A549 (cell line): ENCODE results near the gene SBK2. TPM values are rescaled to one million over a fixed set of nuclear protein-coding genes. Genes with fewer than 3 reads are reported as not detected.

ENCODE experiments used
- ATAC-seq, 2 experiments: fragments of 200-7000 bp in 1 of 2; fragments of >200 bp in 1 of 2; cut with Nextera tagmentation in 1 of 2; cut with Tn5 transposase in 1 of 2; 3 replicates each; pipeline versions ENCODE4 v1.8.0 to v1.9.1; 2018 to 2020; ENCODE audit warnings: mild to moderate bottlenecking in 1 of 2, moderate library complexity in 1 of 2
- CTCF ChIA-PET: fragments of 300-600 bp; sonication (Branson Sonifier 250); formaldehyde crosslinking; extraction: SDS; loops from one replicate; lab custom pipeline; 2021; ENCODE audit warnings: antibody characterized with exemption, inconsistent platforms; lab: Yijun Ruan, JAX
- POLR2A ChIA-PET: fragments of 350-600 bp; formaldehyde crosslinking; extraction: SDS; loops from one replicate; lab custom pipeline; 2021; ENCODE audit warnings: antibody characterized with exemption, inconsistent platforms; lab: Yijun Ruan, JAX
- DNase-seq, 2 experiments: peaks; one replicate each; pipeline versions ENCODE4 v3.0.0 to v3.0.0-alpha.2; 2011 to 2016; ENCODE audit warnings: low read depth in 1 of 2, low spot score in 1 of 2
- FAIRE-seq: peaks from 2 replicates; lab custom pipeline; 2011; peaks lifted over from hg19 to GRCh38; lab: Jason Lieb, UNC
- H3K27ac ChIP-seq, 2 experiments: fragments of >200 bp; sonication (Bioruptor Twin); formaldehyde crosslinking; 3 replicates each; pipeline ENCODE4 v1.5.1; 2016 to 2017
- H3K4me1 ChIP-seq: fragments of >200 bp; sonication (Bioruptor Twin); formaldehyde crosslinking; 3 replicates; pipeline ENCODE4 v1.6.1; 2016
- H3K4me2 ChIP-seq: fragments of >200 bp; sonication (Bioruptor Twin); formaldehyde crosslinking; 3 replicates; pipeline ENCODE4 v1.6.1; 2016
- H3K4me3 ChIP-seq: fragments of >200 bp; sonication (Bioruptor Twin); formaldehyde crosslinking; 3 replicates; pipeline ENCODE4 v1.5.1; 2016
- H3K9me3 ChIP-seq: fragments of >200 bp; sonication (Bioruptor Twin); formaldehyde crosslinking; 3 replicates; pipeline ENCODE4 v1.6.1; 2016
- ATOH8 ChIP-seq: fragments of 250-450 bp; sonication (Bioruptor Pico); IDR thresholded peaks from 2 replicates; pipeline ENCODE4 v1.5.0; 2020; ENCODE audit warnings: low read depth, mild to moderate bottlenecking, moderate library complexity
- BHLHE40 ChIP-seq: IDR thresholded peaks from 2 replicates; pipeline ENCODE4 v1.6.1; 2012; ENCODE audit warnings: low read depth, low read length, inconsistent platforms
- CBX8 ChIP-seq: fragments of 200-600 bp; sonication (generic); IDR thresholded peaks from 2 replicates; pipeline ENCODE4 v1.6.1; 2016
- EHF ChIP-seq: fragments of 250-450 bp; sonication (Bioruptor Pico); IDR thresholded peaks from 2 replicates; pipeline ENCODE4 v1.5.0; 2020; ENCODE audit warnings: mild to moderate bottlenecking
- ELK1 ChIP-seq: fragments of 150-350 bp; IDR thresholded peaks from 2 replicates; pipeline ENCODE4 v1.6.1; 2014; ENCODE audit warnings: low read depth, mild to moderate bottlenecking, low read length
- EP300 ChIP-seq, 2 experiments: fragments of >200 bp; sonication (Bioruptor Twin); formaldehyde crosslinking; IDR thresholded peaks; 2 replicates in 1 of 2; 3 replicates in 1 of 2; pipeline ENCODE4 v1.6.1; 2016 to 2017
- FOSL2 ChIP-seq, 2 experiments: fragments of 450-650 bp in 1 of 2; fragments of >200 bp in 1 of 2; sonication (Bioruptor Twin) in 1 of 2; formaldehyde crosslinking; IDR thresholded peaks; 2 replicates each; pipeline versions ENCODE4 v1.5.0 to v1.6.1; 2016 to 2020; ENCODE audit warnings: mild to moderate bottlenecking in 1 of 2, moderate library complexity in 1 of 2
- FOXS1 ChIP-seq: fragments of 250-450 bp; sonication (Bioruptor Pico); IDR thresholded peaks from 2 replicates; pipeline ENCODE4 v1.5.0; 2020; ENCODE audit warnings: mild to moderate bottlenecking, moderate library complexity
- GATA3 ChIP-seq: IDR thresholded peaks from 2 replicates; pipeline ENCODE4 v1.6.1; 2012; ENCODE audit warnings: borderline replicate concordance
- HES2 ChIP-seq: fragments of >200 bp; sonication (Bioruptor Twin); formaldehyde crosslinking; IDR thresholded peaks from 2 replicates; pipeline ENCODE4 v1.6.1; 2016
- HOXA7 ChIP-seq: fragments of 250-450 bp; sonication (Bioruptor Pico); IDR thresholded peaks from 2 replicates; pipeline ENCODE4 v1.5.0; 2020; ENCODE audit warnings: mild to moderate bottlenecking, moderate library complexity
- HOXB13 ChIP-seq: fragments of 250-450 bp; sonication (Bioruptor Pico); IDR thresholded peaks from 2 replicates; pipeline ENCODE4 v1.5.0; 2020; ENCODE audit warnings: low read depth, mild to moderate bottlenecking, moderate library complexity
- JUN ChIP-seq, 2 experiments: fragments of >200 bp; sonication (Bioruptor Twin); formaldehyde crosslinking; IDR thresholded peaks; 2 replicates in 1 of 2; 3 replicates in 1 of 2; pipeline ENCODE4 v1.6.1; 2016 to 2017
- JUNB ChIP-seq: fragments of >200 bp; sonication (Bioruptor Twin); formaldehyde crosslinking; IDR thresholded peaks from 2 replicates; pipeline ENCODE4 v1.6.1; 2016
- KDM1A ChIP-seq: fragments of 200-600 bp; sonication (generic); IDR thresholded peaks from 2 replicates; pipeline ENCODE4 v1.6.1; 2016; ENCODE audit warnings: low read depth, mild to moderate bottlenecking
- KDM5A ChIP-seq: fragments of 200-600 bp; sonication (generic); IDR thresholded peaks from 2 replicates; pipeline ENCODE4 v1.6.1; 2016; ENCODE audit warnings: antibody characterized with exemption, mild to moderate bottlenecking
- MAFK ChIP-seq: fragments of 450-650 bp; IDR thresholded peaks from 2 replicates; pipeline ENCODE4 v1.6.1; 2014; ENCODE audit not compliant: partially characterized antibody
- MAX ChIP-seq: IDR thresholded peaks from 2 replicates; pipeline ENCODE4 v1.6.1; 2012
- NR3C1 ChIP-seq: fragments of >200 bp; sonication (Bioruptor Twin); formaldehyde crosslinking; IDR thresholded peaks from 3 replicates; pipeline ENCODE4 v1.6.1; 2017
- PHF8 ChIP-seq: fragments of 200-600 bp; sonication (generic); IDR thresholded peaks from 2 replicates; pipeline ENCODE4 v1.6.1; 2016; ENCODE audit warnings: low read depth, mild to moderate bottlenecking, antibody characterized with exemption, moderate library complexity, borderline replicate concordance
- POLR2AphosphoS2 ChIP-seq: conservative IDR thresholded peaks from 2 replicates; pipeline ENCODE4 v1.6.1; 2012; ENCODE audit warnings: low read length, improper control_type of control experiment, inconsistent platforms
- SREBF2 ChIP-seq: fragments of 450-650 bp; IDR thresholded peaks from 2 replicates; pipeline ENCODE4 v1.6.1; 2014; ENCODE audit warnings: mild to moderate bottlenecking, moderate library complexity
- TFCP2L1 ChIP-seq: fragments of 250-450 bp; sonication (Bioruptor Pico); IDR thresholded peaks from 2 replicates; pipeline ENCODE4 v1.5.0; 2021; ENCODE audit warnings: mild to moderate bottlenecking
- ZFP36 ChIP-seq: fragments of 450-650 bp; IDR thresholded peaks from 2 replicates; pipeline ENCODE4 v1.6.1; 2014; ENCODE audit warnings: borderline replicate concordance; ENCODE audit not compliant: partially characterized antibody
- WGBS: methylation state at CpG from one replicate; pipeline ENCODE4 v1.1.6; 2017; ENCODE audit errors: missing lambda C conversion rate; 5-methylcytosine and 5-hydroxymethylcytosine counted together
- polyA plus RNA-seq, 4 experiments: library from polyadenylated mRNA; depleted of rRNA in 3 of 4; stranded (reverse); fragments of >200 nt; fragmentation: RNase III in 1 of 4; extraction: RNeasy Plus Mini Kit Qiagen cat#74134 plus additional on column Dnase treatment in 1 of 4; gene quantifications; 2 replicates in 3 of 4; 3 replicates in 1 of 4; pipeline ENCODE4 v1.2.3, GENCODE V29; 2011 to 2017

The SBK2 gene
- polyA plus RNA-seq, 2 of the 4 experiments (the other 2 are of a cell fraction): 0.89 to 1.1 TPM

GRCh38 chr19:55537741-55538111 is 793 bp upstream of the SBK2 start:
- peak overlapping the region; percentile 35 for H3K4me2 ChIP-seq
- WGBS: 37% methylated on average over 5 of the region's 5 CpGs
- no peaks in the 10 kb centered on the region for H3K9me3 ChIP-seq
- TF ChIP-seq MAX (0 out of 2 replicates have a peak, but pooled peaks have one; percentile 30), ZFP36 (no peak), KDM5A (no peak)
- ChIA-PET CTCF (interaction anchor here (0.6 to 1.7 kb wide), 4 partner anchors 11 to 69 kb away, joined by 3 to 4 read pairs (median 3); no protein-coding TSS in a partner anchor), POLR2A (no interaction called here)
- FAIRE-seq: no peak
- H3K4me3 ChIP-seq: no peak overlapping the region
- H3K4me1 ChIP-seq: peaks cover 30% of the 10 kb centered on the region
- peak overlapping the region; percentile 68 to 80 for H3K27ac ChIP-seq
- peak in 1 of 2 experiments; percentile 53 for DNase-seq
- ATAC-seq: peak; percentile 30 to 33; a peak in 2 of 6 replicates

- Histone ChIP-seq H3K9me3 (no peaks in the 10 kb centered on the region), H3K4me3 (no peak overlapping the region), H3K27ac (peak overlapping the region; percentile 68 to 80; a peak in 4 of 6 replicates), H3K4me2 (peak overlapping the region; percentile 35), H3K4me1 (peaks cover 30% of the 10 kb centered on the region)
- WGBS: 64% methylated on average over 10 of the region's 11 CpGs
- DNase-seq: no peak
- peak; percentile 43 to 63; a peak in 3 of 6 replicates for ATAC-seq
- TF ChIP-seq TFCP2L1 (CRISPR knock-in tag) (no peak), SREBF2 (no peak), EHF (no peak), HOXB13 (CRISPR knock-in tag) (no peak), EP300 (IDR thresholded peaks at IDR 0.05) (no peak), BHLHE40 (no peak), FOSL2 (IDR thresholded peaks at IDR 0.05) (no peak), FOSL2 (CRISPR knock-in tag; IDR thresholded peaks at IDR 0.05) (no peak), JUNB (no peak), HES2 (no peak), KDM5A (no peak)
- ChIA-PET POLR2A (no interaction called here), CTCF (interaction anchor here (0.9 to 2.4 kb wide), 5 partner anchors 14 to 69 kb away, joined by 3 to 17 read pairs (median 5); no protein-coding TSS in a partner anchor)
- FAIRE-seq: no peak
These were observed 567 bp downstream of the SBK2 start for GRCh38 chr19:55536366-55536765.

- H3K4me2 ChIP-seq: peak overlapping the region; percentile 35
- CTCF ChIA-PET: interaction anchor here (0.9 to 2.4 kb wide), 10 partner anchors 10 to 70 kb away, joined by 3 to 17 read pairs (median 5); partner anchors contain the start of gene ZNF865
- peak overlapping the region; percentile 68 to 80; a peak in 4 of 6 replicates for H3K27ac ChIP-seq
- peaks cover 30% of the 10 kb centered on the region for H3K4me1 ChIP-seq
- H3K9me3 ChIP-seq: no peaks in the 10 kb centered on the region
- TF ChIP-seq NR3C1 (no peak), FOXS1 (no peak), ELK1 (no peak), HOXA7 (CRISPR knock-in tag) (no peak)
- no peak for FAIRE-seq
- H3K4me3 ChIP-seq: no peak overlapping the region
- no peak for DNase-seq
- 93% methylated on average over 22 of the region's 22 CpGs for WGBS
- POLR2A ChIA-PET: no interaction called here
- ATAC-seq: peak; percentile 9 to 23; a peak in 3 of 6 replicates
These were observed 975 bp downstream of the SBK2 start for GRCh38 chr19:55535965-55536350.

GRCh38 chr19:55535173-55535964 is 1.6 kb downstream of the SBK2 start:
- no peak for FAIRE-seq
- H3K27ac ChIP-seq: peak overlapping the region in 1 of 2 experiments; percentile 80; a peak in 3 of 6 replicates
- 81% methylated on average over 12 of the region's 12 CpGs for WGBS
- POLR2A ChIA-PET: no interaction called here
- no peak overlapping the region for H3K4me2 ChIP-seq
- CTCF ChIA-PET: interaction anchor here (0.9 to 2.4 kb wide), 11 partner anchors 9 to 70 kb away, joined by 3 to 17 read pairs (median 5); partner anchors contain the start of gene ZNF865
- TF ChIP-seq HOXB13 (CRISPR knock-in tag) (no peak), HOXA7 (CRISPR knock-in tag) (no peak), GATA3 (no peak), CBX8 (no peak), JUN (IDR thresholded peaks at IDR 0.05) (no peak), ATOH8 (CRISPR knock-in tag) (no peak), KDM1A (no peak), ELK1 (no peak), NR3C1 (no peak), POLR2AphosphoS2 (no peak), HES2 (no peak), EHF (no peak), MAFK (no peak), PHF8 (no peak), ZFP36 (no peak)
- H3K4me1 ChIP-seq: peaks cover 30% of the 10 kb centered on the region
- peak; percentile 36 to 44; a peak in 4 of 6 replicates for ATAC-seq
- H3K9me3 ChIP-seq: no peaks in the 10 kb centered on the region
- H3K4me3 ChIP-seq: no peak overlapping the region
- DNase-seq: no peak
